HUES6 (cell line): ENCODE results near the gene CLDN9.
A peak's percentile ranks its signal among the peaks of the same experiment; 100 is the strongest.

ENCODE experiments used
- H3K27ac ChIP-seq: 2 replicates; pipeline ENCODE4 v1.7.0; 2013; ENCODE audit warnings: low read depth, mild to moderate bottlenecking, low read length, inconsistent platforms
- H3K27me3 ChIP-seq: 2 replicates; pipeline ENCODE4 v1.6.1; 2013; ENCODE audit warnings: low read length; ENCODE audit not compliant: control insufficient read depth, insufficient read depth
- H3K36me3 ChIP-seq: 2 replicates; pipeline ENCODE4 v1.6.1; 2013; ENCODE audit warnings: low read length; ENCODE audit not compliant: control insufficient read depth, insufficient read depth
- H3K4me1 ChIP-seq: 2 replicates; pipeline ENCODE4 v1.6.1; 2013; ENCODE audit warnings: low read length; ENCODE audit not compliant: control insufficient read depth, insufficient read depth
- H3K4me3 ChIP-seq: 2 replicates; pipeline ENCODE4 v1.5.1; 2013; ENCODE audit warnings: low read depth, low read length
- H3K9ac ChIP-seq: one replicate; pipeline ENCODE4 v1.6.1; 2013; ENCODE audit warnings: mild to moderate bottlenecking, low read length
- H3K9me3 ChIP-seq: 2 replicates; pipeline ENCODE4 v1.6.1; 2013; ENCODE audit warnings: low read depth, low read length; ENCODE audit not compliant: control insufficient read depth, insufficient read depth

CLDN9 gene

DNA sequence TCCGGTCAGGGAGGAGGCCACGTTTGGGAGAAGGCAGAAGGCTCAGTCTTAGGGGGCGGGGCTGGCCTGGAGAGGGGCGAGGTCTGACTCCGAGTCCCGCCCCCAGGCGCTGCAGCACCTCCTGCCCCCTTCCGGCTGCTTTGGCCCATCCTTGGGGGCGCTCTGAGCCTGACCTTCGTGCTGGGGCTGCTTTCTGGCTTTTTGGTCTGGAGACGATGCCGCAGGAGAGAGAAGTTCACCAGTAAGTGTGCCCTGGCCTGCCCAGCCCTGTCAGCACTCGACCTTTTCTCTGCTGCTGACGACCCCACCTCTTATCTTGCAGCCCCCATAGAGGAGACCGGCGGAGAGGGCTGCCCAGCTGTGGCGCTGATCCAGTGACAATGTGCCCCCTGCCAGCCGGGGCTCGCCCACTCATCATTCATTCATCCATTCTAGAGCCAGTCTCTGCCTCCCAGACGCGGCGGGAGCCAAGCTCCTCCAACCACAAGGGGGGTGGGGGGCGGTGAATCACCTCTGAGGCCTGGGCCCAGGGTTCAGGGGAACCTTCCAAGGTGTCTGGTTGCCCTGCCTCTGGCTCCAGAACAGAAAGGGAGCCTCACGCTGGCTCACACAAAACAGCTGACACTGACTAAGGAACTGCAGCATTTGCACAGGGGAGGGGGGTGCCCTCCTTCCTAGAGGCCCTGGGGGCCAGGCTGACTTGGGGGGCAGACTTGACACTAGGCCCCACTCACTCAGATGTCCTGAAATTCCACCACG, 8.9 kb downstream of the CLDN9 start:
- peak overlapping the region; percentile 94 for H3K4me3 ChIP-seq
- no peaks in the 10 kb centered on the region for H3K27me3 ChIP-seq
- peaks cover 22% of the 10 kb centered on the region for H3K4me1 ChIP-seq
- H3K36me3 ChIP-seq = peaks cover 27% of the 10 kb centered on the region
- H3K27ac ChIP-seq = peak overlapping the region; percentile 99
- H3K9ac ChIP-seq = peak overlapping the region; percentile 98
- H3K9me3 ChIP-seq = no peaks in the 10 kb centered on the region

DNA sequence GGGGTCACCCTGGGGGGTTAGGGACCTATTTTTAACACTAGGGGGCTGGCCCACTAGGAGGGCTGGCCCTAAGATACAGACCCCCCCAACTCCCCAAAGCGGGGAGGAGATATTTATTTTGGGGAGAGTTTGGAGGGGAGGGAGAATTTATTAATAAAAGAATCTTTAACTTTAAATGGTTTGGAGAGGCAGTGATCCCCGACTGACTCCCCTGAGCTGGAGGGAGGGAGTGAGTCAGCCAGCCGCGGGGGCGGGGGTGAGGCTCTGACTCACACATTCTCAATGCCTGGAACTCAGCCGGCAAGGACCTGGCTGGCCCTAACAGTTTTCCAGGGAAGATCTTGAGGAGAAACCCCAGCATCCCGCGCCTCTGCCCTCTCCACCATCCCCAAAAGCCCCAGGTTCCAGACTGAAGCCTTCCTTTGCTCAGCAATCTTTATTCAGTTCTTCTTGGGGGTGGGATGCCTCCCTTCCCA, 9.5 kb downstream of the CLDN9 start:
- Histone ChIP-seq H3K27ac (peak overlapping the region; percentile 99), H3K36me3 (peaks cover 34% of the 10 kb centered on the region), H3K27me3 (no peaks in the 10 kb centered on the region), H3K4me3 (peak overlapping the region; percentile 94), H3K9ac (peak overlapping the region; percentile 98), H3K9me3 (no peaks in the 10 kb centered on the region), H3K4me1 (peaks cover 22% of the 10 kb centered on the region)

DNA sequence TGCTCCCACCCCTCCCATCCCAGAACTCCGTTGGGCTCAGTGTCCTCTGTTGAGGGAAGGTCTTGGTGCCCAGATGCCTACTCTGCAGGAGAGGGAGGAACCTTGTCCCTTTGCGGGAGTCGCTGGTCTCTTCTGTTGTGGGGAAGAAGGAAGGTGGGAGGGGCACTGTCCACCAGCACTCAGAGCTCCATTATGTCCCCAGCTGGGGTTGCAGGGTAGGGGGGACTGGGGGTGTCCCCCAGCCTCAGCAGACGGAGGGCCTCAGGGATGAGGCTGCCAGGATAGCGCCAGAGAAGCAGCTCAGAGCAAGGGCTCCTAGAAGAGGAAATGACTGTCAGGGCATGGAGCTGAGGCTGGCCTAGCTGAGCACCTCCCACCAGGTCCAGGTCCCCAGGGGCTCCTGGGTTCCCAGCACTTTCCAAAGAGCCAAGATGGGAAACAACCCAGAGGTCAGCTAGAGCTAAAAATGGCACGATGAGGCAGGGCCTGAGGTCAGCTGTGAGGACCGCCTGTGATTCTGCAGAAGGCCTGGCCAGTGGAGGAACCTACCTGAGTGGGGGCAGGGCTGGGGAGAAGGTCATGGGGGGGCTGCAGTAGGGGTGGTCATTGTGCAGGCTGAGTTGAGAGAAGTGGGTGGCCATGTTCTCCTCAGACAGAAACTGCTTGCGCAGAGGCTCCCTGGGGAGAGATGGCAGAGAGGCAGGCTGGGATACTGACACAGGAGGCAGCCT, 10.1 kb downstream of the CLDN9 start:
- H3K9me3 ChIP-seq = no peaks in the 10 kb centered on the region
- H3K27me3 ChIP-seq = no peaks in the 10 kb centered on the region
- peak overlapping the region; percentile 98 for H3K9ac ChIP-seq
- peak overlapping the region; percentile 99 for H3K27ac ChIP-seq
- peaks cover 36% of the 10 kb centered on the region for H3K36me3 ChIP-seq
- peak overlapping the region; percentile 94 for H3K4me3 ChIP-seq
- peaks cover 28% of the 10 kb centered on the region for H3K4me1 ChIP-seq

DNA sequence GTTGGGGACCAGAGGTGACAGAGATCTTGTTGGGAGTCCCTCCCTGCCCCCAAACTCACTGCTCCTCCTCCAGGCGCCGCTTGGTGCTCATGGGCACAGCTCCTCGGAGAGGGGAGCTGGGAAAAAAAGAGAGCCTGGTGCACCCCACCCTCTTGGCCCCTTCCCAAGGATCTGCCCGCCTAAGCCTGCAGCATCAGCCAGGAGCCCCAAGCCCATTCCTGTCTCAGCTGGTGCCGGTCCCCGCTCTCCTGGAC, 10.6 kb downstream of the CLDN9 start:
- Histone ChIP-seq H3K36me3 (peaks cover 36% of the 10 kb centered on the region), H3K4me1 (peaks cover 28% of the 10 kb centered on the region), H3K9me3 (no peaks in the 10 kb centered on the region), H3K9ac (peak overlapping the region; percentile 98), H3K27me3 (no peaks in the 10 kb centered on the region), H3K4me3 (peak overlapping the region; percentile 94), H3K27ac (peak overlapping the region; percentile 99; the same call in 1 of the 2 replicates)

GRCh38 chr16:3023669-3024478, 11.2 kb downstream of the CLDN9 start, which contains the start of the genes HCFC1R1 and THOC6:
Gene HCFC1R1 (minus strand): TSS chr16:3023942. CDS start chr16:3023941, 1 bp downstream.
Gene THOC6 (plus strand): TSS chr16:3024035. CDS start chr16:3024327, 292 bp downstream.
- H3K4me1 ChIP-seq = peaks cover 30% of the 10 kb centered on the region
- H3K4me3 ChIP-seq = peak within 1 kb of the TSS; percentile 94
- peak within 1 kb of the TSS; percentile 98 for H3K9ac ChIP-seq
- peaks cover 36% of the 10 kb centered on the region for H3K36me3 ChIP-seq
- peaks cover 5% of the 10 kb centered on the region; the same call in 1 of the 2 replicates for H3K27me3 ChIP-seq
- H3K27ac ChIP-seq = peak within 1 kb of the TSS; percentile 99
- no peaks in the 10 kb centered on the region for H3K9me3 ChIP-seq

DNA sequence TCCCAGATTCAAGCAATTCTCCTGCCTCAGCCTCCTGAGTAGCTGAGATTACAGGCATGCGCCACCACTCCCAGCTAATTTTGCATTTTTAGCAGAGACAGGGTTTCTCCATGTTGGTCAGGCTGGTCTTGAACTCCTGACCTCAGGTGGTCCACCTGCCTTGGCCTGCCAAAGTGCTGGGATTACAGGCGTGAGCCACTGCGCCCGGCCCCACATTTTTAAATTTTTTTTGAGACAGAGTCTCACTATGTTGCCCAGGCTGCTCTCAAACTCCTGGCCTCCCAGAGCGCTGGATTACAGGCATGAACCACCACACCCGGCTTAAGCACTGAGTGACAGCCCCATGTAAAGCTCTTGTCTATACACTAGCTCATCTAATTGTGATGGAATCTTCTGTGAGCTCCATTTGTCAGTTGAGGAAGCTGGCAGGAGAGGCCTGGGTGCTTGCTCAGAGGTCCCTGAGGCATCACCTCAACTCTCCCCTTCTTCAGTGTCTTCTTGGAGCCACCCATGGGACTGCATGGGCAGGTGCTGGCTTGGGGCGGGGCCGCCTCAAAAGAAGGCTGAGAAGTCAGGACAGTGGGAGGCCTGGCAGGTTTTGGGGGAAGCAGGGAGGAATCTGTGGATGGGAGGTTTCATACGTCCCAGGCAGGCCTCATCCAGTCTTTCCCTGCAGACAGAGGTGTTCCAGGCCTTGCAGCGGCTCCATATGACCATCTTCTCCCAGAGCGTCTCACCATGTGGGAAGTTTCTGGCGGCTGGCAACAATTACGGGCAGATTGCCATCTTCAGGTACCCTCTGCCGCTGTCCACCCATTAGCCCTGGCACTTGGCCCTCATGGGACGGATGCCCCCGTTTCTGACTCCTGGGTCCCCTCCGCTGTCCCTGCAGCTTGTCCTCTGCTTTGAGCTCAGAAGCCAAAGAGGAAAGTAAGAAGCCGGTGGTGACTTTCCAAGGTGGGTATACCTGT, 12.6 kb downstream of the CLDN9 start:
- no peak overlapping the region for H3K9ac ChIP-seq
- H3K9me3 ChIP-seq = no peaks in the 10 kb centered on the region
- H3K27ac ChIP-seq = no peak overlapping the region
- H3K4me3 ChIP-seq = no peak overlapping the region
- H3K27me3 ChIP-seq = peaks cover 19% of the 10 kb centered on the region
- H3K36me3 ChIP-seq = peaks cover 36% of the 10 kb centered on the region
- peaks cover 30% of the 10 kb centered on the region for H3K4me1 ChIP-seq

GRCh38 chr16:3026003-3026378, 13.3 kb downstream of the CLDN9 start:
- Histone ChIP-seq H3K9ac (no peak overlapping the region), H3K4me1 (peaks cover 32% of the 10 kb centered on the region), H3K4me3 (no peak overlapping the region), H3K27me3 (peaks cover 26% of the 10 kb centered on the region), H3K9me3 (no peaks in the 10 kb centered on the region), H3K36me3 (peaks cover 36% of the 10 kb centered on the region), H3K27ac (no peak overlapping the region)

GRCh38 chr16:3026609-3027488, 14.1 kb downstream of the CLDN9 start:
- Histone ChIP-seq H3K9ac (no peak overlapping the region), H3K27ac (no peak overlapping the region), H3K4me3 (no peak overlapping the region), H3K9me3 (no peaks in the 10 kb centered on the region), H3K36me3 (peaks cover 32% of the 10 kb centered on the region), H3K27me3 (peaks cover 27% of the 10 kb centered on the region), H3K4me1 (peaks cover 32% of the 10 kb centered on the region)

- Histone ChIP-seq H3K4me3 (no peak overlapping the region), H3K27ac (no peak overlapping the region), H3K36me3 (peaks cover 29% of the 10 kb centered on the region), H3K27me3 (peaks cover 30% of the 10 kb centered on the region), H3K4me1 (peaks cover 28% of the 10 kb centered on the region), H3K9me3 (no peaks in the 10 kb centered on the region), H3K9ac (no peak overlapping the region)
These were observed 14.7 kb downstream of the CLDN9 start for GRCh38 chr16:3027489-3027795.
